ENCODE data around the gene RPP25L.

RPP25L gene

GRCh38 chr9:34588671-34589635 lies 22.9 kb downstream of the RPP25L start:
- Histone ChIP-seq H3K4me3 (replicated peaks; ENCODE audit: low read depth, low read length) (no peak overlapping the region), H3K27me3 (replicated peaks; ENCODE audit: control insufficient read depth, insufficient read depth, low read length) (peaks cover 13% of the 10 kb centered on the region), H3K36me3 (ENCODE audit: control insufficient read depth, insufficient read depth, low read length) (no peaks in the 10 kb centered on the region)
- no peak for TF ChIP-seq CTCF (IDR thresholded peaks at IDR 0.05; ENCODE audit: insufficient read depth, low read length, poor library complexity, severe bottlenecking)
- peak; percentile 22 for DNase-seq (ENCODE audit: extremely low read depth, insufficient read length)

GRCh38 chr9:34587271-34587670 lies 24.6 kb downstream of the RPP25L start:
- Histone ChIP-seq H3K4me3 (replicated peaks; ENCODE audit: low read depth, low read length) (no peak overlapping the region), H3K27me3 (replicated peaks; ENCODE audit: control insufficient read depth, insufficient read depth, low read length) (peaks cover 13% of the 10 kb centered on the region), H3K36me3 (ENCODE audit: control insufficient read depth, insufficient read depth, low read length) (no peaks in the 10 kb centered on the region)
- no peak for TF ChIP-seq CTCF (IDR thresholded peaks at IDR 0.05; ENCODE audit: insufficient read depth, low read length, poor library complexity, severe bottlenecking)
- no peak for DNase-seq (ENCODE audit: extremely low read depth, insufficient read length)

GRCh38 chr9:34585946-34586669 lies 25.8 kb downstream of the RPP25L start:
- Histone ChIP-seq H3K36me3 (ENCODE audit: control insufficient read depth, insufficient read depth, low read length) (no peaks in the 10 kb centered on the region), H3K4me3 (replicated peaks; ENCODE audit: low read depth, low read length) (no peak overlapping the region), H3K27me3 (replicated peaks; ENCODE audit: control insufficient read depth, insufficient read depth, low read length) (peaks cover 13% of the 10 kb centered on the region)
- TF ChIP-seq CTCF (IDR thresholded peaks at IDR 0.05; ENCODE audit: insufficient read depth, low read length, poor library complexity, severe bottlenecking) = no peak
- no peak for DNase-seq (ENCODE audit: extremely low read depth, insufficient read length)

GRCh38 chr9:34584970-34585369 lies 26.9 kb downstream of the RPP25L start:
- no peak for DNase-seq (ENCODE audit: extremely low read depth, insufficient read length)
- Histone ChIP-seq H3K36me3 (ENCODE audit: control insufficient read depth, insufficient read depth, low read length) (no peaks in the 10 kb centered on the region), H3K4me3 (replicated peaks; ENCODE audit: low read depth, low read length) (no peak overlapping the region), H3K27me3 (replicated peaks; ENCODE audit: control insufficient read depth, insufficient read depth, low read length) (peaks cover 13% of the 10 kb centered on the region)
- TF ChIP-seq CTCF (IDR thresholded peaks at IDR 0.05; ENCODE audit: insufficient read depth, low read length, poor library complexity, severe bottlenecking) = no peak

GRCh38 chr9:34582787-34583186 lies 29.1 kb downstream of the RPP25L start:
- no peak for TF ChIP-seq CTCF (IDR thresholded peaks at IDR 0.05; ENCODE audit: insufficient read depth, low read length, poor library complexity, severe bottlenecking)
- Histone ChIP-seq H3K36me3 (ENCODE audit: control insufficient read depth, insufficient read depth, low read length) (no peaks in the 10 kb centered on the region), H3K27me3 (replicated peaks; ENCODE audit: control insufficient read depth, insufficient read depth, low read length) (peaks cover 10% of the 10 kb centered on the region), H3K4me3 (replicated peaks; ENCODE audit: low read depth, low read length) (no peak overlapping the region)
- DNase-seq (ENCODE audit: extremely low read depth, insufficient read length) = no peak
